Sigmoid colon (tissue), 7 donors: ENCODE measurements around the gene DDX50. TPM values are rescaled to one million over a fixed set of nuclear protein-coding genes. Genes with fewer than 3 reads are reported as not detected.
A peak's percentile ranks its signal among the peaks of the same experiment; 100 is the strongest.

ENCODE experiments used
- DNase-seq: peaks from one replicate; pipeline ENCODE4 v3.0.0-alpha.2; 2019
- H3K27ac ChIP-seq, 4 donors: fragments of 200-600 bp; sonication (generic); one replicate each; pipeline ENCODE4 v1.5.1; 2016 to 2019; ENCODE audit warnings: mild to moderate bottlenecking in 1 of 4
- H3K27me3 ChIP-seq, 3 donors: fragments of 200-600 bp; sonication (generic); one replicate each; pipeline ENCODE4 v1.5.1; 2019; ENCODE audit warnings: mild to moderate bottlenecking in 1 of 3
- H3K36me3 ChIP-seq, 4 donors: fragments of 200-600 bp; sonication (generic); one replicate each; pipeline ENCODE4 v1.5.1; 2016 to 2019
- H3K4me1 ChIP-seq, 4 donors: fragments of 200-600 bp; sonication (generic); one replicate each; pipeline ENCODE4 v1.5.1; 2017 to 2019
- H3K4me3 ChIP-seq, 4 donors: fragments of 200-600 bp; sonication (generic); one replicate each; pipeline ENCODE4 v1.5.1; 2017 to 2019; ENCODE audit warnings: mild to moderate bottlenecking in 2 of 4, moderate library complexity in 1 of 4
- H3K9me3 ChIP-seq, 4 donors: fragments of 200-600 bp in 3 of 4; sonication (generic) in 3 of 4; one replicate each; pipeline versions ENCODE4 v1.5.1 to v1.6.1; 2013 to 2019
- CTCF ChIP-seq, 4 experiments: fragments of 450-650 bp in 3 of 4; fragments of 200-600 bp in 1 of 4; IDR thresholded peaks; one replicate each; pipeline ENCODE4 v1.5.1; 2016 to 2019; ENCODE audit warnings: antibody characterized with exemption in 4 of 4, mild to moderate bottlenecking in 3 of 4, moderate library complexity in 2 of 4
- EP300 ChIP-seq, 4 donors: sonication (generic); formaldehyde crosslinking; IDR thresholded peaks; one replicate each; pipeline ENCODE4 v1.6.1; 2017; ENCODE audit warnings: antibody characterized with exemption in 4 of 4
- POLR2A ChIP-seq, 2 donors: fragments of 450-650 bp; IDR thresholded peaks; one replicate each; pipeline ENCODE4 v1.6.1; 2016; ENCODE audit warnings: antibody characterized with exemption in 2 of 2, mild to moderate bottlenecking in 2 of 2, moderate library complexity in 2 of 2
- POLR2AphosphoS5 ChIP-seq, 4 donors: sonication (generic); formaldehyde crosslinking; IDR thresholded peaks; one replicate each; pipeline ENCODE4 v1.6.1; 2017; ENCODE audit warnings: antibody characterized with exemption in 4 of 4
- WGBS, 2 donors: extraction: QIAGEN DNeasy Blood & Tissue Kit; methylation state at CpG; one replicate each; pipeline ENCODE4 v1.1.7; 2013; 5-methylcytosine and 5-hydroxymethylcytosine counted together
- intact Hi-C: fragments of 100-400 bp; cut with DNase I; formaldehyde crosslinking; loops from one replicate; pipeline ENCODE4 v1.15.1; 2023
- polyA plus RNA-seq, 3 donors: library from polyadenylated mRNA; stranded (reverse); fragments of 200-250 nt; gene quantifications; one replicate each; pipeline ENCODE4 v1.2.3, GENCODE V29; 2013
- total RNA-seq, 4 donors: library from RNA; depleted of rRNA; stranded (reverse); fragments of >200 nt; gene quantifications; one replicate each; pipeline ENCODE4 v1.1.0, GENCODE V29; 2016
- donor health status: healthy with polysubstance abuse.
- donor health status: Bipolar disorder and iron deficiency.
- donor health status: healthy.

The DDX50 gene
- total and polyA plus RNA-seq, 7 donors, result 13.6 to 64.3 (median 39.1) TPM

- no peak overlapping the region for H3K4me3 ChIP-seq
- H3K27me3 ChIP-seq, result no peaks in the 10 kb centered on the region
- H3K27ac ChIP-seq, result peak overlapping the region in 3 of 4 donors; percentile 39 to 77 (median 43)
- DNase-seq, result no peak
- no peak for TF ChIP-seq POLR2A (IDR thresholded peaks at IDR 0.05)
- TF ChIP-seq POLR2AphosphoS5 (IDR thresholded peaks at IDR 0.05), result no peak
- TF ChIP-seq CTCF (IDR thresholded peaks at IDR 0.05), result no peak
- TF ChIP-seq EP300 (IDR thresholded peaks at IDR 0.05), result no peak
- no peaks in the 10 kb centered on the region for H3K36me3 ChIP-seq
- 65 to 70% methylated on average over 6 of the region's 6 CpGs for WGBS, 2 donors
- intact Hi-C loops, result no loop called here
- peaks cover 0 to 14% (median 11%) of the 10 kb centered on the region in 4 donors for H3K4me1 ChIP-seq
- no peaks in the 10 kb centered on the region for H3K9me3 ChIP-seq
Observed at GRCh38 chr10:68871105-68871711, 29.9 kb upstream of the DDX50 start.

GRCh38 chr10:68871731-68872342 is 29.3 kb upstream of the DDX50 start:
- Histone ChIP-seq H3K4me1 (peaks cover 0 to 14% (median 11%) of the 10 kb centered on the region in 4 donors), H3K27ac (peak overlapping the region in 3 of 4 donors; percentile 39 to 77 (median 43)), H3K4me3 (no peak overlapping the region), H3K9me3 (no peaks in the 10 kb centered on the region), H3K27me3 (no peaks in the 10 kb centered on the region), H3K36me3 (no peaks in the 10 kb centered on the region)
- 56 to 68% methylated on average over 5 of the region's 5 CpGs for WGBS, 2 donors
- no peak for DNase-seq
- intact Hi-C loops, result no loop called here
- TF ChIP-seq POLR2A (IDR thresholded peaks at IDR 0.05) (no peak), EP300 (IDR thresholded peaks at IDR 0.05) (no peak), POLR2AphosphoS5 (IDR thresholded peaks at IDR 0.05) (no peak), CTCF (IDR thresholded peaks at IDR 0.05) (no peak)

GRCh38 chr10:68876246-68877138 is 24.6 kb upstream of the DDX50 start:
- Histone ChIP-seq H3K27ac (peak overlapping the region in 1 of 4 donors; percentile 14), H3K27me3 (no peaks in the 10 kb centered on the region), H3K9me3 (no peaks in the 10 kb centered on the region), H3K36me3 (no peaks in the 10 kb centered on the region), H3K4me3 (no peak overlapping the region), H3K4me1 (peaks cover 0 to 10% (median 7%) of the 10 kb centered on the region in 4 donors)
- WGBS, 2 donors, result 29 to 66% methylated on average over 15 of the region's 15 CpGs
- TF ChIP-seq CTCF (IDR thresholded peaks at IDR 0.05) (no peak), POLR2A (IDR thresholded peaks at IDR 0.05) (no peak), EP300 (IDR thresholded peaks at IDR 0.05) (no peak), POLR2AphosphoS5 (IDR thresholded peaks at IDR 0.05) (no peak)
- no peak for DNase-seq
- intact Hi-C loops, result no loop called here

GRCh38 chr10:68877482-68878110 is 23.5 kb upstream of the DDX50 start:
- WGBS, 2 donors, result 98% methylated on average over 1 of the region's 1 CpG
- H3K27me3 ChIP-seq, result no peaks in the 10 kb centered on the region
- H3K4me3 ChIP-seq, result no peak overlapping the region
- no peaks in the 10 kb centered on the region for H3K36me3 ChIP-seq
- TF ChIP-seq POLR2A (IDR thresholded peaks at IDR 0.05), result no peak
- no peak for TF ChIP-seq POLR2AphosphoS5 (IDR thresholded peaks at IDR 0.05)
- TF ChIP-seq CTCF (IDR thresholded peaks at IDR 0.05), result no peak
- TF ChIP-seq EP300 (IDR thresholded peaks at IDR 0.05), result no peak
- H3K4me1 ChIP-seq, result no peaks in the 10 kb centered on the region
- no peak overlapping the region for H3K27ac ChIP-seq
- no peak for DNase-seq
- intact Hi-C loops, result no loop called here
- no peaks in the 10 kb centered on the region for H3K9me3 ChIP-seq
